Dermis blood vessel endothelial cell (primary cell): ENCODE data around the gene RSU1. TPM values are rescaled to one million over a fixed set of nuclear protein-coding genes. Genes with fewer than 3 reads are reported as not detected.
A peak's percentile ranks its signal among the peaks of the same experiment; 100 is the strongest.

Experiments used
- DNase-seq: peaks from one replicate; pipeline ENCODE4 v3.0.0; 2010
- total RNA-seq: library from RNA; depleted of rRNA; stranded (reverse); fragments of >200 nt; gene quantifications from 2 replicates; pipeline ENCODE4 v1.2.3, GENCODE V29; 2014

RSU1 gene
- total RNA-seq, 1 donor from 2014 or later = 63.3 TPM

DNA sequence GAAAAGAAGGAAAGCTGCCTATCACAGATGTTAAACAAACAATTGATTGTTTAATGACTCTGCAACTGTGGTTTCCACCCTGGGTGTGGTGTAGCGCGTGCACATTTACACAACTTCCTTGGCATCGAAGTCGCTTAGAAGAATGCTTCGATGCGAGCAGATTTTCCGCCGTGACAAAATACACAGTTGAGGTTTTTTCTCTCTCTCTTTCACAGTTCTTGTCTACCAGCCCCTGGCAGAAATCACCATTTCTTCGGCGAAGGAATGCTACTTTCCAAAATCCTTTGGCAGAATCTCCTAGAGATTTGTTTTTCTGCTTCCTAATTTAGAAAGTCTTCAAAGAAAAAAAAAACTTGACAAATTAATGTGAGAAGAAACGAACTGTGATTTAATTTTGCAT is 224.8 kb downstream of the RSU1 start:
- DNase-seq = no peak

DNA sequence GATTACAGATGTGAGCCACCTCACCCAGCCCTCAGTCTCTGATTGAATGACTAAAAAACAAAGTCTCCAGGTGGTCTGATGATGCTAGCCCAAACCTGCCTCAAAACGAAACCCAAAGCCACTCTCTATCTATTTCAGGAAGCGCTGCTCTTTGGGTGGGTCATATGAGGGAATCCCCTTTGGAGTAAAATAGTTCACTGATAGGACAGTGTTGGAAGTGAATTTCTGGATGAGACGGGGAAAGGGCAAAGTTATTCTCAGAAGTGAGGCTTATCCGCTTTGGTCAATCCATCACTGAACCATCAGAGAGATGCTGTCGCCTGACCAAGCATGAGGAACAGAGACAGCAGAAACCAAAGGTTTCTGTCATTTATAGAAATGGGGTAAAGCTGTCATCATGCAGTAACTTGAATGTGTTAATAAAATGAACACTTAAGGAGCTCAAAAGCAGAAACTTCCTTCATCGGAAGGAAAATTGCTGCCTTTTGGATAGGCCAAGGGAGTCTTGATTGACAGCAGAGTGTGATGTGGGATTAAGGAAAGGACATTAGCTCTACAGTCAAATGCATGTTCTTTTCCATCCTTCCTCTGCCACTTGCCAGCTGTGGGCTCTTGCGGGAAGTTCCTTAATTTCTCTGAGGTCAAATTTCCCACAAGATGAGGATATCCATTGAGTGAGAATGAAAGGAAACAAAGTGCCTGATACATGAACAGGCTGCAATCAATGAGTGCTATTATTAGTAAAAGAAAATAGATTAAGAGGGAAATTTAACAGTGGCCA is 230.7 kb downstream of the RSU1 start:
- DNase-seq = no peak

DNA sequence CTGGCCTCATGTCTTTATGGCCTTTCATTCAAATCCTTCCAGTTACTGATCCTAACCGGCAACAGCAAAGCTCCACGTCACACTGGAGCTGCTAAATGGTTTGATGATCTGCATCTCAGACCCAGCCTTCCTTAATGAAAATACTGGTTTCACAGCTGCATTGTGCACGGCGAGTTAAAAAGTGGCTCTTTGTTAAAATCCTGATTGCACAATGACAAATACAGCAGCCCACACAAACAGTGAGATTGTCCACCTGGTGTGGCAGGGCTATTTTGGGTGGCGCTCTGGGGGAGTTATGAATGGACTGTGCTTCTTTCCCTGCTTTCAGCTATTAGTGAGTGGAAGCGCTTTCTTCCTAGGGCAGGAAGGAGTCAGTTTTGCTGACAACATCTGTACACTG is 232.1 kb downstream of the RSU1 start:
- no peak for DNase-seq

DNA sequence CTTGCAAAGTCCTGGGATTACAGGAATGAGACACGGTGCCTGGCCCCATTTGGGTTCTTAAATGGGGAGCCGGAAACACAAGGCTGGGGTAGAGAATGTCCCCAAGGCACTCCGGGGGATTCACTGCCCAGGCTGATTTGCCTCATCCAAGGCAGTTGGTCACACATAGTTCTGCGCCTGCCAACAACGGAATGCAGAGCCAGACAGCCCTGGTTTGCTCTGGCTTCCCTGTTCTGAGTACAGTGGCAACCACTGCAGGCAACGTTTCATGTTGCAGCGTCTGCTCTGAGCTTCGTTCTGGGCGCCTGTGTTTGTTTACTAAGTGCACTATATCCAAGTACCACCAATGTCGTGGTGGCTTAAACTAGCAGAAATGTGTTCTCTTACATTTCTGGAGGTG is 233.8 kb downstream of the RSU1 start:
- DNase-seq = no peak

DNA sequence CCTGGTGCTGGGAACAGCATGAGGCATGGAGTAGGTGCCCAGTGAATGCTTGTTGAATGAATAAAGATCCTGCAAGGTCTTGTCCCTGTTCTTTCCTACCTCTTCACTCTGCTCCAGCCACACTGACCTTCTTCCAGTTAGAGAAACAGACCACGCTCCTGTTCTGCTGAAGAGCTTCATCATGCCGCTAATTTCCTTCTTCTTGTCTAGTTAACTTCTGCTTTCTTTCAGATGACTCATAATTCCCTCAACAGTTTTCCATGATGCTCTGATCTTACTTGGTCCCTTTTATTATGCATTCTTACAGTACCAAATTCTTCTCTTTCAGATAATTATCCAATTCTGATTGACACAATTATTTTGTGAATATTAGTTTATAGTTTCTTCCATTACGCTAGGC is 236.0 kb downstream of the RSU1 start:
- DNase-seq = no peak

DNA sequence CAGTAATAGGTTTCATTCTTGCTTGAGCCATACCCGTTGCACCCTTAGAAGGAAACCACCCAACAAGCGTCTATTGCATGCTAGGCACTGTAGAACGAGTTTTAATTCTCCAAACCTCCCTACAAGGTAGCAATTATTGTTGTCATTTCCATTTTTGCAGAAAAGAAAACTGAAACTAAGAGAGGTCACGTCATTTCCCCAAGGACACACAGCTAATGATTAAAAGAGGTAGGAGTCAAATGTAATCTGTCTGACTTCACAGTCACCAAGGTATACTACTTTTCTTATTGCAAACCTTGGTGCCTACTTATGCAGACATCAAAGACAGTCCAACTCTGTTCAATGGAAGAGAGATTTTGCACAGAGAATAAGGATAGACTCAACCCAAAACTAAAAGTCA is 246.5 kb downstream of the RSU1 start:
- DNase-seq = no peak

DNA sequence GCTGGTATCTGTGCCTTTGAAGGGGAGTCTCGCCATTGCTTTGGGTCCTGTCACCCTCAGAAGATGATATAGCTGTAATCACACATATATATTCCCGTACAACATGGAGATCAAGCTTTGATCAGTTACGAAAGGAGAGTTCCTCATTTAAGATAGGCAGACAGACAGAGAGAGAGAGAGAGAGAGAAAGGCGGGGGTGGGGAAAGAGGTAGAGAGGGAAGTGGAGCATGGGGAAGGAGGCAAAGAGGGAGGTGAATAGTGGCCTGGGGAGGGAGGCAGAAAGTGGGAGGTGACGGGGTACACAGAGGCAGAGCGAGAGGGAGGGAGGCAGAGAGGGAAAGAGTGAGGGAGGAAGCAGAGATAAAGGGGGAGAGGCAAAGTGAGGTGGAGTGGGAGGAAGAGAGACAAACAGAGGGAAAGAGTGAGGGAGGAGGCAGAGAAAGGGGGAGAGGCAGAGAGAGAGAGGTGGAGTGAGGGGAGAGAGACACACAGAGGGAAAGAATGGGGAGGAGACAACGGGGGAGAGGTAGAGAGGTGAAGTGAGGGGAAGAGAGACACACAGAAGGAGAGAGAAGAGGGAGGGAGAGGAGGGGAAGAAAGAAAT is 250.9 kb downstream of the RSU1 start:
- no peak for DNase-seq

DNA sequence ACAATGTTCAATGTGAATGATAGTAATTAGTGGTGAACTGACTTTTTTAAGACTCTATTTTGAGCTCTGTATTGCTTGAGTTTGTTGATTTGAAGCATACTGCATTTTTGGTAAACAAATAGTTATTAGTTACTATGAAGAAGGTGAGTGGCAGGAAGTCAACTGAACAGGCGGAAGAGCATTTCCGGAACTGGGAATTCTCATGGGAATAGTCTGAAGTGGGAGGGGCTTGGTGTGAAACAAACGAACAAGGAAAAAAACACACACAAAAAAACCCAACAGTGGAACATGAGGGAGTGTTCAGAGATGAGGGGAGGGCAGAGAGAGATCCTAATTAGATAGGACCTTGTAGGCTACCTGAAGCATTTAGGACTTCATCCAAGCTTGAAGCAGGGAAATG is 251.6 kb downstream of the RSU1 start:
- peak; percentile 43 for DNase-seq

DNA sequence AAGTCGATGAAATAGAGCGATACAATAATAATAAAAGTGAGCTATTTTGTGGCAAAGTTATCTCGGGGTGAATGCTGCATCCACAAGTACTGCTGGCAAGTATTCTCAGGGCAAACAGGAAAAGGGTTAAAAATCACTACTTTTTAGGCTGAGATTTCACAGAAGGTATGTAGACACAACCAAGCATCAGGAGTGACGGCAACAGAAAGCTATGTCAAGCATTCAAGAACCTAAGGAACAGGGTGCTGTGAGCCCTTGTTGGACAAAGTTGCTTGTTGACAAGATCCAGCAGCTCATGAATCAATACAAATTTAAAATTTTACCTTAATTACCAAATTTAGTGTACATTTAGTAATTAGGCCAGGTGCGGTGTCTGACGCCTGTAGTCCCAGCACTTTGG is 254.3 kb downstream of the RSU1 start:
- no peak for DNase-seq

DNA sequence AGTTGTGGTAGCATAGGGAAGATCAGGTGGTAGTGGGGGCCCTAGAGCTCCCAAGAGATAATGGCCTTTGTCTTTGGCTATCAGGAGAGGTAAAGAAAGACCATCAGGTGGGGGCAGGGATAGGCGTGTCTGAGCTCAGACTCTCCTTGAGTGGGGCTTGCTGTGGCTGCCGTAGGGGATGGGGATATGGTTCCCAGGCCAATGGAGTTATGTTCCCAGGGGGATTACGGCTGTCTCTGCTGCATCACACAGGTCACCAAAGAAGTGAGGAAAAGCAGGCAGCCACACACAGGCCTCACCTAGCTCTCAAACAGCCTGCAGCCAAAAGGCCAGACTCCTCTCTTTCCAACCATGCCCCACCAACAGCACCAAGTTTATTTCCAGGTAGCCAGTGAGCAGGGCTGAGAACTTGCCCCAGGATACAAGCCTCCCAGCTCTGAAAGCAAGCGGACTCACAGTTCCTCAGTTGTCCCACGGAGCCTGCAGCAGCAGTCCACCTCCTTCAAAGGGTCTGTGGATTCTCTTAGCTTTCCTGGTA is 257.9 kb downstream of the RSU1 start:
- DNase-seq = no peak

DNA sequence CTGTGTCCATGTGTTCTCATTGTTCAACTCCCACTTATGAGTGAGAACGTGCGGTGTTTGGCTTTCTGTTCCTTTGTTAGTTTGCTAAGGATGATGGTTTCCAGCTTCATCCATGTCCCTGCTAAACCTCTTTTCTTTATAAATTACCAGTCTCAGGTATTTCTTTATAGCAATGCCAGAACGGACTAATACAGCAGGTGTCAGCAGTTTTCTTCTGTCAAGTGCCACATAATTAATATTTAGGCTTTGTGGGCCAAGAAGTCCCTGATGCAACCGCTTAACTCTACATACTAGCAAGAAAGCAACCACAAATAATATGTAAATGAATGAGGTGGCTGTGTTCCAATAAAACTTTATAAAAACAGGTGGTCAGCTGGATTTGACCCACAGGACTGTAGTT is 269.3 kb downstream of the RSU1 start:
- DNase-seq = no peak

DNA sequence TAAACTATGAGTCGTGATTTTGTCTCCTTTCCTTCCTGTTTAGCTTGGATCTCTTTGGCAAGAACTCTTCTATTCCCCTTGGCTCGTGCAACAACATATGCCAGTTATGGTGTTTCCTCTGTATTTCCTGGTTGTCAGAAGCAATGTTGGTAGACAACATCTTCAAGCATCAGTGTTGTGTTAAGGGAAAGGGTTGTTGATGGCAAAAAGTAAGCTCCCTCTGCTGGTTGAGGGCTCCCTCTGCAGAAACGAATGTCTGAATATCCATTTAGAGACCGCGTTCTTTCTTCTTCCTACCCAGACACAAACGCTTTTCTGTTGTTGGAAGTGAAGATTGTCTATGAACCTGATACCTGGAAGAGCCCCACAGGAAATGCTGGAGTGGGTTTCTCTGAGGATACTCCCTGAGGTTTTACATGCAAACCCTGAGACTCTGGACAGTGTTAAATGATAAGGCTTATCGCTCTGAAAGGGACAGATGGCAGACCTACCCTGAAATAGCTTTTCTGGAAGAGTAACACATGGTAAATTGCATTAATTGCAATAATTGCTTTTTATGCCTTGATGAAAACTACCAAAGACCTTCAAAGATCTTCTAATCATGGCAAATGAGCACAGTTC is 272.0 kb downstream of the RSU1 start:
- DNase-seq = peak; percentile 62

DNA sequence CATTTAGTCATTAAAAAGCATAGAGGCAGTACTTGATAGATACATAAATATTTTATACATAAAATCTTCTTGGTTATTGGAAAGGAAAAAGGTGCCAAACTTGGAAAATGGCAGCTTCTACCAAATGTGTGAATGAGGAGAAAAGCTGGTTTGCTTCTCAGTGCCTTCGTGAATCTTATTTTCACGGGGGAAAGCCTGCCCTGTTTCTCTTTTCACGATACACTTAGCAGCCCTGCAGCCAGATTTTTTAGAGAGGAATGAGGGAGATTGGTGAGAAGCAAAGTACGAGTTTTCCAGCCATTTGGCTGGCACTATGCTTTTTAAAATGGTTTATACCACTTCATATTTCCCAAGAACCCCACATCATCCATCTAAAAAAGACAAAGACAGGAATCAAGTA is 272.6 kb downstream of the RSU1 start:
- no peak for DNase-seq

DNA sequence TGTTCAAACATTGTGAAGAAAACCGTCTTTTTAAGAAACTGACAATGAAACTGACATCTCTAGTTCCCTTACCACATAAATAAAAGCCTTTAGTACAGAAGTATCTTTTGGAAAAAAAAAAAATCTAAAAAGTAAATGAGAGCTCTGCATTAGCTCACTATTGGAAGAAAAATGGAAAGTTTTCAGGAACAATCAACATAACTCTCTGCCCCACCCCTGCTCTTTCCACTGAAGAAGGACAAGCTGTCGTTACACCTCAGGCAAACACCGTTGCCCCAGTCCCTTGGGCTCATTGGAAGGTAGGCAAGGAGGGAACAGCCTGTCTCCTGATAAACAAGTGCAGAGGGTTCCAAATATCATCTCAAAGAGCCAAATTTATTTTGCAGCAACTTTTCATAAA is 273.1 kb downstream of the RSU1 start:
- DNase-seq = no peak
